Fibroblast of lung (primary cell): ENCODE measurements around the gene DHRS12. TPM values are rescaled to one million over a fixed set of nuclear protein-coding genes. Genes with fewer than 3 reads are reported as not detected.

ENCODE experiments used
- DNase-seq, 2 donors: peaks; one replicate each; pipeline versions ENCODE4 v3.0.0 to v3.0.0-alpha.2; 2010; ENCODE audit warnings: low read depth in 2 of 2
- H2AFZ ChIP-seq: 2 replicates; pipeline ENCODE4 v1.5.1; 2012; ENCODE audit warnings: low read length, control low read depth, inconsistent platforms
- H3K27ac ChIP-seq: 2 replicates; pipeline ENCODE4 v1.5.1; 2011; ENCODE audit warnings: low read length, control low read depth; ENCODE audit not compliant: insufficient read depth
- H3K27me3 ChIP-seq: 2 replicates; pipeline ENCODE4 v1.5.1; 2011; ENCODE audit warnings: mild to moderate bottlenecking, low read length; ENCODE audit not compliant: control insufficient read depth, insufficient read depth
- H3K36me3 ChIP-seq: 2 replicates; pipeline ENCODE4 v1.5.1; 2011; ENCODE audit warnings: low read length; ENCODE audit not compliant: control insufficient read depth, insufficient read depth
- H3K4me1 ChIP-seq: 2 replicates; pipeline ENCODE4 v1.5.1; 2011; ENCODE audit warnings: low read length; ENCODE audit not compliant: control insufficient read depth, insufficient read depth; ENCODE audit errors: extremely low read depth
- H3K4me2 ChIP-seq: 2 replicates; pipeline ENCODE4 v1.5.1; 2011; ENCODE audit warnings: low read length, control low read depth; ENCODE audit not compliant: insufficient read depth; ENCODE audit errors: extremely low read depth
- H3K4me3 ChIP-seq, 4 experiments: fragments of 200-600 bp in 1 of 4; sonication (generic) in 1 of 4; replicated peaks in 1 of 4; 2 replicates each; pipeline ENCODE4 v1.5.1; 2011 to 2016; ENCODE audit warnings: low read length in 4 of 4, low read depth in 3 of 4, mild to moderate bottlenecking in 3 of 4, control low read depth in 2 of 4, inconsistent platforms in 1 of 4, mixed read lengths in 1 of 4; ENCODE audit not compliant: insufficient read depth in 1 of 4; ENCODE audit errors: control extremely low read depth in 1 of 4
- H3K79me2 ChIP-seq: 2 replicates; pipeline ENCODE4 v1.5.1; 2012; ENCODE audit warnings: mild to moderate bottlenecking, low read length, inconsistent platforms; ENCODE audit not compliant: control insufficient read depth, insufficient read depth
- H3K9ac ChIP-seq: 2 replicates; pipeline ENCODE4 v1.5.1; 2011; ENCODE audit warnings: mild to moderate bottlenecking, low read length, control low read depth; ENCODE audit not compliant: insufficient read depth
- H3K9me3 ChIP-seq: 2 replicates; pipeline ENCODE4 v1.5.1; 2012; ENCODE audit warnings: low read depth, low read length; ENCODE audit not compliant: control insufficient read depth, insufficient read depth
- H4K20me1 ChIP-seq: 2 replicates; pipeline ENCODE4 v1.5.1; 2011; ENCODE audit warnings: low read length; ENCODE audit not compliant: control insufficient read depth, insufficient read depth; ENCODE audit errors: extremely low read depth
- CTCF ChIP-seq, 2 donors: IDR thresholded peaks in 1 of 2; conservative IDR thresholded peaks in 1 of 2; 1 replicate in 1 of 2; 2 replicates in 1 of 2; pipeline ENCODE4 v1.5.1; 2011 to 2012; ENCODE audit warnings: low read length in 2 of 2, control low read depth in 1 of 2, inconsistent platforms in 1 of 2, low read depth in 1 of 2, mild to moderate bottlenecking in 1 of 2
- EZH2 ChIP-seq: IDR thresholded peaks from 2 replicates; pipeline ENCODE4 v1.5.1; 2012; ENCODE audit warnings: low read length, control low read depth, mild to moderate bottlenecking; ENCODE audit errors: missing control alignments
- polyA plus RNA-seq, 2 donors: library from polyadenylated mRNA; depleted of rRNA in 1 of 2; stranded (reverse) in 1 of 2; unstranded in 1 of 2; fragments of >200 nt; gene quantifications; 2 replicates each; pipeline ENCODE4 v1.2.1, GENCODE V29; 2011 to 2012; ENCODE audit warnings: missing spikeins in 1 of 2
- total RNA-seq: library from RNA; depleted of rRNA; stranded (reverse); fragments of >200 nt; gene quantifications from 2 replicates; pipeline ENCODE4 v1.2.1, GENCODE V29; 2014

Gene DHRS12
- total and polyA plus RNA-seq, 2 donors (not counting 1 experiment from before 2014, with no cell fraction given) = 5.7 to 6.1 TPM

GRCh38 chr13:51740698-51741097 lies 63.3 kb downstream of the DHRS12 start:
- no peak overlapping the region for H2AFZ ChIP-seq
- H3K9me3 ChIP-seq = no peaks in the 10 kb centered on the region
- no peaks in the 10 kb centered on the region for H3K36me3 ChIP-seq
- no peak overlapping the region for H3K4me2 ChIP-seq
- H3K27ac ChIP-seq = no peak overlapping the region
- TF ChIP-seq EZH2 = no peak
- no peak for TF ChIP-seq CTCF (conservative IDR thresholded peaks at IDR 0.05 in 1 of 2, IDR thresholded peaks at IDR 0.05 in 1 of 2; ENCODE audit: low read depth in 1 of 2, low read length in 2 of 2)
- no peaks in the 10 kb centered on the region for H3K4me1 ChIP-seq
- no peaks in the 10 kb centered on the region for H4K20me1 ChIP-seq
- no peak overlapping the region for H3K4me3 ChIP-seq
- DNase-seq = peak in 1 of 2 donors; percentile 68
- H3K79me2 ChIP-seq = no peaks in the 10 kb centered on the region
- H3K9ac ChIP-seq = no peak overlapping the region
- no peaks in the 10 kb centered on the region for H3K27me3 ChIP-seq

- H4K20me1 ChIP-seq = no peaks in the 10 kb centered on the region
- H3K27ac ChIP-seq = no peak overlapping the region
- DNase-seq = no peak
- TF ChIP-seq CTCF (conservative IDR thresholded peaks at IDR 0.05 in 1 of 2, IDR thresholded peaks at IDR 0.05 in 1 of 2; ENCODE audit: low read depth in 1 of 2, low read length in 2 of 2) = no peak
- no peak overlapping the region for H3K4me3 ChIP-seq
- H3K36me3 ChIP-seq = no peaks in the 10 kb centered on the region
- H3K9ac ChIP-seq = no peak overlapping the region
- H2AFZ ChIP-seq = no peak overlapping the region
- no peaks in the 10 kb centered on the region for H3K4me1 ChIP-seq
- H3K79me2 ChIP-seq = no peaks in the 10 kb centered on the region
- H3K9me3 ChIP-seq = no peaks in the 10 kb centered on the region
- no peak overlapping the region for H3K4me2 ChIP-seq
- no peaks in the 10 kb centered on the region for H3K27me3 ChIP-seq
Observed at GRCh38 chr13:51739027-51739764, 64.8 kb downstream of the DHRS12 start.

GRCh38 chr13:51738226-51738905 lies 65.6 kb downstream of the DHRS12 start:
- no peak for TF ChIP-seq EZH2
- TF ChIP-seq CTCF (conservative IDR thresholded peaks at IDR 0.05 in 1 of 2, IDR thresholded peaks at IDR 0.05 in 1 of 2; ENCODE audit: low read depth in 1 of 2, low read length in 2 of 2) = no peak
- H2AFZ ChIP-seq = no peak overlapping the region
- no peak overlapping the region for H3K27ac ChIP-seq
- H3K36me3 ChIP-seq = no peaks in the 10 kb centered on the region
- H3K9me3 ChIP-seq = no peaks in the 10 kb centered on the region
- no peaks in the 10 kb centered on the region for H3K79me2 ChIP-seq
- no peaks in the 10 kb centered on the region for H3K27me3 ChIP-seq
- no peak for DNase-seq
- no peak overlapping the region for H3K9ac ChIP-seq
- no peak overlapping the region for H3K4me3 ChIP-seq
- no peak overlapping the region for H3K4me2 ChIP-seq
- no peaks in the 10 kb centered on the region for H3K4me1 ChIP-seq
- no peaks in the 10 kb centered on the region for H4K20me1 ChIP-seq
